ENCODE measurements around the gene GPR146.
"Not testable (repeated sequence)": the region's sequence is repeated elsewhere in the genome, so short reads cannot be mapped to it uniquely, and the experiment has no call there.

GPR146 gene

GRCh38 chr7:1031716-1032455 lies 12.5 kb upstream of the GPR146 start:
- Histone ChIP-seq H3K27ac (ENCODE audit: low read depth, low read length) (no peak overlapping the region), H3K4me1 (ENCODE audit: control insufficient read depth, insufficient read depth, low read length) (peaks cover 10% of the 10 kb centered on the region), H3K36me3 (ENCODE audit: control insufficient read depth, insufficient read depth, low read length) (no peaks in the 10 kb centered on the region), H3K9ac (ENCODE audit: low read length) (no peak overlapping the region), H3K27me3 (ENCODE audit: control insufficient read depth, insufficient read depth, low read length) (no peaks in the 10 kb centered on the region), H3K4me3 (ENCODE audit: low read length) (no peak overlapping the region)

GRCh38 chr7:1032536-1033181 lies 11.7 kb upstream of the GPR146 start:
- no peaks in the 10 kb centered on the region for H3K36me3 ChIP-seq (ENCODE audit: control insufficient read depth, insufficient read depth, low read length)

GRCh38 chr7:1033546-1034145 lies 10.7 kb upstream of the GPR146 start:
- Histone ChIP-seq H3K36me3 (ENCODE audit: control insufficient read depth, insufficient read depth, low read length) (no peaks in the 10 kb centered on the region), H3K4me1 (ENCODE audit: control insufficient read depth, insufficient read depth, low read length) (peaks cover 6% of the 10 kb centered on the region), H3K4me3 (ENCODE audit: low read length) (no peak overlapping the region), H3K27me3 (ENCODE audit: control insufficient read depth, insufficient read depth, low read length) (no peaks in the 10 kb centered on the region), H3K27ac (ENCODE audit: low read depth, low read length) (no peak overlapping the region), H3K9ac (ENCODE audit: low read length) (no peak overlapping the region)

More at GRCh38 chr7:1032536-1033181, 11.7 kb upstream of the GPR146 start:
- no peak overlapping the region for H3K27ac ChIP-seq (ENCODE audit: low read depth, low read length)
- H3K4me3 ChIP-seq (ENCODE audit: low read length), result no peak overlapping the region
- H3K4me1 ChIP-seq (ENCODE audit: control insufficient read depth, insufficient read depth, low read length), result peaks cover 7% of the 10 kb centered on the region
- no peaks in the 10 kb centered on the region for H3K27me3 ChIP-seq (ENCODE audit: control insufficient read depth, insufficient read depth, low read length)
- no peak overlapping the region for H3K9ac ChIP-seq (ENCODE audit: low read length)

- not testable (repeated sequence) for H3K4me3 ChIP-seq (ENCODE audit: low read length); H3K4me1 ChIP-seq (ENCODE audit: control insufficient read depth, insufficient read depth, low read length); H3K9ac ChIP-seq (ENCODE audit: low read length); H3K27me3 ChIP-seq (ENCODE audit: control insufficient read depth, insufficient read depth, low read length); H3K27ac ChIP-seq (ENCODE audit: low read depth, low read length); H3K36me3 ChIP-seq (ENCODE audit: control insufficient read depth, insufficient read depth, low read length)
Observed at GRCh38 chr7:1034769-1035168, 9.6 kb upstream of the GPR146 start.

GRCh38 chr7:1036164-1036928 lies 8.0 kb upstream of the GPR146 start:
- H3K36me3 ChIP-seq (ENCODE audit: control insufficient read depth, insufficient read depth, low read length); H3K4me3 ChIP-seq (ENCODE audit: low read length); H3K9ac ChIP-seq (ENCODE audit: low read length); H3K27me3 ChIP-seq (ENCODE audit: control insufficient read depth, insufficient read depth, low read length); H3K27ac ChIP-seq (ENCODE audit: low read depth, low read length); H3K4me1 ChIP-seq (ENCODE audit: control insufficient read depth, insufficient read depth, low read length): not testable (repeated sequence)

- not testable (repeated sequence) for H3K27ac ChIP-seq (ENCODE audit: low read depth, low read length); H3K4me3 ChIP-seq (ENCODE audit: low read length)
- H3K4me1 ChIP-seq (ENCODE audit: control insufficient read depth, insufficient read depth, low read length), result peaks cover 12% of the 10 kb centered on the region
Observed at GRCh38 chr7:1040233-1040632, 4.1 kb upstream of the GPR146 start.

GRCh38 chr7:1040790-1041189 lies 3.6 kb upstream of the GPR146 start:
- Histone ChIP-seq H3K4me1 (ENCODE audit: control insufficient read depth, insufficient read depth, low read length) (peaks cover 14% of the 10 kb centered on the region), H3K9ac (ENCODE audit: low read length) (no peak overlapping the region), H3K4me3 (ENCODE audit: low read length) (peak overlapping the region; percentile 38), H3K27me3 (ENCODE audit: control insufficient read depth, insufficient read depth, low read length) (no peaks in the 10 kb centered on the region), H3K27ac (ENCODE audit: low read depth, low read length) (peak overlapping the region; percentile 36), H3K36me3 (ENCODE audit: control insufficient read depth, insufficient read depth, low read length) (no peaks in the 10 kb centered on the region)

More at GRCh38 chr7:1040233-1040632, 4.1 kb upstream of the GPR146 start:
- H3K36me3 ChIP-seq (ENCODE audit: control insufficient read depth, insufficient read depth, low read length); H3K27me3 ChIP-seq (ENCODE audit: control insufficient read depth, insufficient read depth, low read length); H3K9ac ChIP-seq (ENCODE audit: low read length): not testable (repeated sequence)

GRCh38 chr7:1041551-1042491 lies 2.5 kb upstream of the GPR146 start:
- H3K4me1 ChIP-seq (ENCODE audit: control insufficient read depth, insufficient read depth, low read length), result peaks cover 14% of the 10 kb centered on the region
- no peak overlapping the region for H3K4me3 ChIP-seq (ENCODE audit: low read length)
- no peaks in the 10 kb centered on the region for H3K36me3 ChIP-seq (ENCODE audit: control insufficient read depth, insufficient read depth, low read length)
- H3K9ac ChIP-seq (ENCODE audit: low read length), result no peak overlapping the region
- no peak overlapping the region for H3K27ac ChIP-seq (ENCODE audit: low read depth, low read length)
- H3K27me3 ChIP-seq (ENCODE audit: control insufficient read depth, insufficient read depth, low read length), result no peaks in the 10 kb centered on the region

- no peaks in the 10 kb centered on the region for H3K36me3 ChIP-seq (ENCODE audit: control insufficient read depth, insufficient read depth, low read length)
- H3K27ac ChIP-seq (ENCODE audit: low read depth, low read length), result no peak overlapping the region
- peaks cover 14% of the 10 kb centered on the region for H3K4me1 ChIP-seq (ENCODE audit: control insufficient read depth, insufficient read depth, low read length)
- no peak overlapping the region for H3K4me3 ChIP-seq (ENCODE audit: low read length)
- H3K27me3 ChIP-seq (ENCODE audit: control insufficient read depth, insufficient read depth, low read length), result no peaks in the 10 kb centered on the region
- no peak overlapping the region for H3K9ac ChIP-seq (ENCODE audit: low read length)
Observed at GRCh38 chr7:1042492-1042833, 1.9 kb upstream of the GPR146 start.

- peak overlapping the region; percentile 57 for H3K9ac ChIP-seq (ENCODE audit: low read length)
- H3K4me3 ChIP-seq (ENCODE audit: low read length), result peak overlapping the region; percentile 54
- peaks cover 14% of the 10 kb centered on the region for H3K4me1 ChIP-seq (ENCODE audit: control insufficient read depth, insufficient read depth, low read length)
- peak overlapping the region; percentile 83 for H3K27ac ChIP-seq (ENCODE audit: low read depth, low read length)
- no peaks in the 10 kb centered on the region for H3K27me3 ChIP-seq (ENCODE audit: control insufficient read depth, insufficient read depth, low read length)
- H3K36me3 ChIP-seq (ENCODE audit: control insufficient read depth, insufficient read depth, low read length), result no peaks in the 10 kb centered on the region
Observed at GRCh38 chr7:1043552-1044188, 676 bp upstream of the GPR146 start.
